GM12878 (cell line): ENCODE results near the gene SYCE3. TPM values are rescaled to one million over a fixed set of nuclear protein-coding genes. Genes with fewer than 3 reads are reported as not detected.

Experiments used
- ATAC-seq: fragments of 200-7000 bp; cut with Tn5 transposase; 3 replicates; pipeline ENCODE4 v1.9.1; 2020; ENCODE audit warnings: mild to moderate bottlenecking, moderate library complexity
- BruUV-seq: library from RNA; stranded (reverse); fragments of 400-500 nt; replicated peaks from 2 replicates; lab custom pipeline; 2021; lab: Mats Ljungman, UMichigan
- CTCF ChIA-PET: fragments of 300-600 bp; sonication (Branson Sonifier 250); formaldehyde crosslinking; extraction: SDS; loops from one replicate; lab custom pipeline; 2021; ENCODE audit warnings: inconsistent platforms; lab: Yijun Ruan, JAX
- POLR2A ChIA-PET: fragments of 350-600 bp; formaldehyde crosslinking; extraction: SDS; loops from one replicate; lab custom pipeline; 2021; ENCODE audit warnings: inconsistent platforms; lab: Charles Lee
- RAD21 ChIA-PET: fragments of 300-600 bp; sonication (Branson Sonifier 250); formaldehyde crosslinking; loops from one replicate; lab custom pipeline; 2023; ENCODE audit warnings: antibody characterized with exemption; ENCODE audit not compliant: unreplicated experiment; lab: Charles Lee
- SMC1A ChIA-PET: fragments of 300-600 bp; sonication (Branson Sonifier 250); formaldehyde crosslinking; loops from one replicate; lab custom pipeline; 2023; ENCODE audit not compliant: unreplicated experiment, uncharacterized antibody; lab: Charles Lee
- DNase-seq: peaks from one replicate; pipeline ENCODE4 v3.0.0-alpha.2; 2011; ENCODE audit warnings: low read depth, low spot score
- FAIRE-seq: peaks from 3 replicates; lab custom pipeline; 2011; peaks lifted over from hg19 to GRCh38; lab: Jason Lieb, UNC
- H2AFZ ChIP-seq: 2 replicates; pipeline ENCODE4 v1.6.0; 2011; ENCODE audit warnings: low read depth, low read length, control low read depth; ENCODE audit not compliant: control insufficient read depth
- H3K27ac ChIP-seq: 2 replicates; pipeline ENCODE4 v1.5.1; 2011; ENCODE audit warnings: control low read depth; ENCODE audit not compliant: control insufficient read depth, insufficient read depth
- H3K27me3 ChIP-seq, 2 experiments: replicated peaks in 1 of 2; 2 replicates each; pipeline versions ENCODE4 v1.6.0 to v1.6.1; 2011; ENCODE audit warnings: low read length in 1 of 2; ENCODE audit not compliant: control insufficient read depth in 2 of 2, insufficient read depth in 2 of 2
- H3K36me3 ChIP-seq, 2 experiments: 2 replicates each; pipeline ENCODE4 v1.5.1; 2011; ENCODE audit warnings: low read length in 1 of 2; ENCODE audit not compliant: control insufficient read depth in 2 of 2, insufficient read depth in 2 of 2
- H3K4me1 ChIP-seq: 2 replicates; pipeline ENCODE4 v1.6.1; 2011; ENCODE audit warnings: mild to moderate bottlenecking, low read length, moderate library complexity, mixed read lengths; ENCODE audit not compliant: control insufficient read depth, insufficient read depth
- H3K4me2 ChIP-seq: 2 replicates; pipeline ENCODE4 v1.6.0; 2011; ENCODE audit warnings: control low read depth; ENCODE audit not compliant: control insufficient read depth, insufficient read depth
- H3K4me3 ChIP-seq: fragments of 200-600 bp; sonication (generic); 2 replicates; pipeline ENCODE4 v1.5.1; 2016
- H3K79me2 ChIP-seq: 2 replicates; pipeline ENCODE4 v1.6.0; 2011; ENCODE audit warnings: low read length; ENCODE audit not compliant: control insufficient read depth, insufficient read depth
- H3K9ac ChIP-seq: 2 replicates; pipeline ENCODE4 v1.8.0; 2011; ENCODE audit warnings: low read length, control low read depth, mixed read lengths; ENCODE audit not compliant: control insufficient read depth, insufficient read depth
- H3K9me3 ChIP-seq: replicated peaks from 3 replicates; pipeline ENCODE4 v1.5.1; 2011; ENCODE audit warnings: mild to moderate bottlenecking, low read length; ENCODE audit not compliant: control insufficient read depth, insufficient read depth
- H4K20me1 ChIP-seq: 2 replicates; pipeline ENCODE4 v1.6.0; 2011; ENCODE audit not compliant: control insufficient read depth, insufficient read depth
- ATF7 ChIP-seq: fragments of 450-650 bp; IDR thresholded peaks from 2 replicates; pipeline ENCODE4 v1.6.1; 2016; ENCODE audit warnings: low read depth, mild to moderate bottlenecking
- E4F1 ChIP-seq: fragments of 450-650 bp; IDR thresholded peaks from 2 replicates; pipeline ENCODE4 v1.6.1; 2018; ENCODE audit warnings: borderline replicate concordance, mild to moderate bottlenecking; ENCODE audit not compliant: partially characterized antibody
- EED ChIP-seq: sonication (generic); IDR thresholded peaks from 2 replicates; pipeline ENCODE4 v1.6.1; 2016; ENCODE audit warnings: antibody characterized with exemption, low read depth
- IRF3 ChIP-seq: fragments of 450-650 bp; IDR thresholded peaks from 2 replicates; pipeline ENCODE4 v1.6.1; 2014; ENCODE audit warnings: mild to moderate bottlenecking
- KDM1A ChIP-seq: fragments of 200-600 bp; sonication (generic); IDR thresholded peaks from 2 replicates; pipeline ENCODE4 v1.6.1; 2016; ENCODE audit warnings: borderline replicate concordance
- MEF2B ChIP-seq: fragments of 450-650 bp; IDR thresholded peaks from 2 replicates; pipeline ENCODE4 v1.6.1; 2018; ENCODE audit warnings: mild to moderate bottlenecking, moderate library complexity; ENCODE audit not compliant: partially characterized antibody, poor library complexity, severe bottlenecking
- MYB ChIP-seq: fragments of 150-350 bp; IDR thresholded peaks from 2 replicates; pipeline ENCODE4 v1.6.1; 2014; ENCODE audit warnings: mild to moderate bottlenecking, low read depth, low read length, borderline replicate concordance
- RELB ChIP-seq: fragments of 450-650 bp; IDR thresholded peaks from 2 replicates; pipeline ENCODE4 v1.6.1; 2017; ENCODE audit warnings: low read depth, mild to moderate bottlenecking, moderate library complexity
- RUNX3 ChIP-seq: IDR thresholded peaks from 2 replicates; pipeline ENCODE4 v1.6.1; 2012; ENCODE audit warnings: low read length, inconsistent platforms
- SIN3A ChIP-seq: IDR thresholded peaks from 2 replicates; pipeline ENCODE4 v1.6.1; 2012; ENCODE audit warnings: low read depth, low read length, improper control_type of control experiment
- SIX5 ChIP-seq: IDR thresholded peaks from 2 replicates; pipeline ENCODE4 v1.6.1; 2011; ENCODE audit warnings: mild to moderate bottlenecking, low read depth, low read length, moderate library complexity; ENCODE audit not compliant: severe bottlenecking
- STAT3 ChIP-seq: IDR thresholded peaks from 2 replicates; pipeline ENCODE4 v1.6.1; 2011; ENCODE audit warnings: low read depth, low read length, improper control_type of control experiment
- TAF1 ChIP-seq: IDR thresholded peaks from 2 replicates; pipeline ENCODE4 v1.6.1; 2011; ENCODE audit warnings: mild to moderate bottlenecking, low read depth, low read length, borderline replicate concordance
- TCF7 ChIP-seq: IDR thresholded peaks from 2 replicates; pipeline ENCODE4 v1.6.1; 2014; ENCODE audit warnings: antibody characterized with exemption, borderline replicate concordance
- USF1 ChIP-seq: IDR thresholded peaks from 2 replicates; pipeline ENCODE4 v1.6.1; 2011; ENCODE audit warnings: borderline replicate concordance, low read depth, mild to moderate bottlenecking, moderate library complexity, mixed read lengths, low read length; ENCODE audit not compliant: insufficient read depth; ENCODE audit errors: extremely low read length
- WGBS: methylation state at CpG from one replicate; pipeline ENCODE4 v1.1.6; 2016; ENCODE audit warnings: low lambda C conversion rate; ENCODE audit not compliant: insufficient replicate concordance, insufficient coverage; ENCODE audit errors: missing lambda C conversion rate; 5-methylcytosine and 5-hydroxymethylcytosine counted together
- in situ Hi-C: fragments of 300-500 bp; cut with MboI; formaldehyde crosslinking; loops from 9 replicates; pipeline ENCODE4 v1.14.3; 2018; ENCODE audit warnings: mixed read lengths
- intact Hi-C: fragments of 100-400 bp; cut with micrococcal nuclease; formaldehyde crosslinking; loops from one replicate; pipeline ENCODE4 v1.14.2; 2022; ENCODE audit not compliant: unreplicated experiment
- polyA plus RNA-seq, 11 experiments: library from polyadenylated mRNA; depleted of rRNA in 4 of 11; unstranded in 6 of 11; stranded (reverse) in 5 of 11; fragments of >200 nt; fragmentation: Nextera tagmentation in 4 of 11; fragmentation: Illumina TruSeq in 1 of 11; extraction: Ambion mirVana in 4 of 11; extraction: Trizol in 1 of 11; gene quantifications; 1 replicate in 1 of 11; 2 replicates in 10 of 11; pipeline versions ENCODE4 v1.2.1 to v1.2.3, GENCODE V29; 2011 to 2016; ENCODE audit warnings: inconsistent platforms in 2 of 11, missing spikeins in 2 of 11, low read depth in 1 of 11
- total RNA-seq, 4 experiments: library from RNA; depleted of rRNA in 3 of 4; stranded (reverse); fragments of >200 nt in 3 of 4; fragmentation: Illumina TruSeq in 1 of 4; extraction: Trizol in 1 of 4; gene quantifications; 2 replicates each; pipeline versions ENCODE4 v1.2.1 to v1.2.3, GENCODE V29; 2013 to 2021
- TF ChIP-seq, protein P1 (sequence below): fragments of 450-650 bp; IDR thresholded peaks from 2 replicates; pipeline ENCODE4 v1.6.1; 2016; ENCODE audit warnings: mild to moderate bottlenecking

Gene SYCE3
- total and polyA plus RNA-seq, 10 of the 15 experiments (the other 5 are each of a cell fraction or from before 2014, with no cell fraction given): 0.38 to 0.91 (median 0.76) TPM; not detected in 4

GRCh38 chr22:50518606-50519005, 44.1 kb downstream of the SYCE3 start:
- WGBS: over 99% methylated on average over 7 of the region's 7 CpGs
- H3K4me3 ChIP-seq: no peak overlapping the region
- no peak for ATAC-seq
- CTCF ChIA-PET: interaction anchor here (0.6 kb wide), 1 partner anchor 100 kb away, joined by 3 read pairs; no protein-coding TSS in a partner anchor
- H2AFZ ChIP-seq: no peak overlapping the region
- in situ Hi-C loops (no loop called here), intact Hi-C loops (no loop called here)
- H4K20me1 ChIP-seq: no peaks in the 10 kb centered on the region
- H3K9ac ChIP-seq: no peak overlapping the region
- TF ChIP-seq SIX5 (no peak), TCF7 (no peak), RUNX3 (no peak), TAF1 (no peak), RELB (no peak), E4F1 (no peak), ATF7 (no peak), USF1 (no peak), SIN3A (no peak), EED (no peak), KDM1A (no peak), MEF2B (no peak), IRF3 (no peak), STAT3 (no peak), MYB (no peak)
- TF ChIP-seq, protein P1, sequence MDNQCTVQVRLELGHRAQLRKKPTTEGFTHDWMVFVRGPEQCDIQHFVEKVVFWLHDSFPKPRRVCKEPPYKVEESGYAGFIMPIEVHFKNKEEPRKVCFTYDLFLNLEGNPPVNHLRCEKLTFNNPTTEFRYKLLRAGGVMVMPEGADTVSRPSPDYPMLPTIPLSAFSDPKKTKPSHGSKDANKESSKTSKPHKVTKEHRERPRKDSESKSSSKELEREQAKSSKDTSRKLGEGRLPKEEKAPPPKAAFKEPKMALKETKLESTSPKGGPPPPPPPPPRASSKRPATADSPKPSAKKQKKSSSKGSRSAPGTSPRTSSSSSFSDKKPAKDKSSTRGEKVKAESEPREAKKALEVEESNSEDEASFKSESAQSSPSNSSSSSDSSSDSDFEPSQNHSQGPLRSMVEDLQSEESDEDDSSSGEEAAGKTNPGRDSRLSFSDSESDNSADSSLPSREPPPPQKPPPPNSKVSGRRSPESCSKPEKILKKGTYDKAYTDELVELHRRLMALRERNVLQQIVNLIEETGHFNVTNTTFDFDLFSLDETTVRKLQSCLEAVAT: no peak
- no peak overlapping the region for H3K27ac ChIP-seq
- RAD21 ChIA-PET: no interaction called here
- FAIRE-seq: no peak
- H3K9me3 ChIP-seq: no peaks in the 10 kb centered on the region
- no peaks in the 10 kb centered on the region for H3K27me3 ChIP-seq
- H3K4me1 ChIP-seq: no peaks in the 10 kb centered on the region
- H3K4me2 ChIP-seq: no peak overlapping the region
- no peak for DNase-seq
- SMC1A ChIA-PET: no interaction called here
- no TSS peak for BruUV-seq
- POLR2A ChIA-PET: interaction anchor here (1.2 kb wide), 1 partner anchor 47 kb away, joined by 3 read pairs; no protein-coding TSS in a partner anchor
- H3K36me3 ChIP-seq: peaks cover 10 to 47% of the 10 kb centered on the region in 2 experiments; a peak in 3 of 4 replicates
- peaks cover 10% of the 10 kb centered on the region for H3K79me2 ChIP-seq
